H54 (cell line): ENCODE measurements around the gene EDEM2.
A peak's percentile ranks its signal among the peaks of the same experiment; 100 is the strongest.
"Not testable (repeated sequence)": the region's sequence is repeated elsewhere in the genome, so short reads cannot be mapped to it uniquely, and the experiment has no call there.

Experiments
- DNase-seq: peaks from one replicate; pipeline ENCODE4 v3.0.0; 2011; ENCODE audit warnings: low spot score, mixed read lengths; ENCODE audit not compliant: insufficient read length
- FAIRE-seq: peaks from 3 replicates; lab custom pipeline; 2011; peaks lifted over from hg19 to GRCh38; lab: Jason Lieb, UNC
- POLR2A ChIP-seq: IDR thresholded peaks from 2 replicates; pipeline ENCODE4 v1.6.1; 2011; ENCODE audit warnings: low read depth, mild to moderate bottlenecking, low read length

The EDEM2 gene

GRCh38 chr20:35179292-35180212 is 32.4 kb upstream of the EDEM2 start:
- DNase-seq (no peak), FAIRE-seq (no peak)
- no peak for TF ChIP-seq POLR2A

GRCh38 chr20:35176132-35176531 is 29.0 kb upstream of the EDEM2 start:
- DNase-seq (no peak), FAIRE-seq (no peak)
- TF ChIP-seq POLR2A: no peak

- TF ChIP-seq POLR2A: no peak
- FAIRE-seq (no peak), DNase-seq (no peak)
These were observed 27.5 kb upstream of the EDEM2 start for GRCh38 chr20:35174458-35175216.

GRCh38 chr20:35173576-35174192 is 26.5 kb upstream of the EDEM2 start:
- FAIRE-seq (no peak), DNase-seq (no peak)
- no peak for TF ChIP-seq POLR2A

- no peak for DNase-seq
- FAIRE-seq: no peak
- no peak for TF ChIP-seq POLR2A
These were observed 25.3 kb upstream of the EDEM2 start for GRCh38 chr20:35172434-35172806.

- peak; percentile 27 for TF ChIP-seq POLR2A
- peak; percentile 62 for FAIRE-seq
- DNase-seq: peak; percentile 95
These were observed 24.8 kb upstream of the EDEM2 start, which contains the start of gene PROCR for GRCh38 chr20:35171753-35172433. Gene PROCR (plus strand): TSS chr20:35172072. CDS start chr20:35172155, 83 bp downstream.

GRCh38 chr20:35171438-35171752 is 24.3 kb upstream of the EDEM2 start:
- FAIRE-seq: no peak
- TF ChIP-seq POLR2A: no peak
- DNase-seq: no peak

- not testable (repeated sequence) for DNase-seq, FAIRE-seq
These were observed 21.7 kb upstream of the EDEM2 start for GRCh38 chr20:35168701-35169409.

GRCh38 chr20:35167787-35168186 is 20.7 kb upstream of the EDEM2 start:
- DNase-seq (no peak), FAIRE-seq (no peak)
- no peak for TF ChIP-seq POLR2A

- DNase-seq (no peak), FAIRE-seq (no peak)
- no peak for TF ChIP-seq POLR2A
These were observed 19.2 kb upstream of the EDEM2 start for GRCh38 chr20:35166242-35166830.

- FAIRE-seq: no peak
- no peak for DNase-seq
- TF ChIP-seq POLR2A: no peak
These were observed 18.4 kb upstream of the EDEM2 start for GRCh38 chr20:35165221-35166185.

GRCh38 chr20:35164531-35164930 is 17.4 kb upstream of the EDEM2 start:
- FAIRE-seq, DNase-seq: not testable (repeated sequence)

- FAIRE-seq: not testable (repeated sequence)
These were observed 13.2 kb upstream of the EDEM2 start for GRCh38 chr20:35160341-35160740.

More at GRCh38 chr20:35160341-35160740, 13.2 kb upstream of the EDEM2 start:
- DNase-seq: not testable (repeated sequence)
